Omental fat pad (tissue), 4 donors: Measurements from ENCODE around the gene CCDC27. TPM values are rescaled to one million over a fixed set of nuclear protein-coding genes. Genes with fewer than 3 reads are reported as not detected.

Experiments
- ATAC-seq: fragments of 150-250 bp; one replicate; pipeline ENCODE4 v1.9.1; 2016; ENCODE audit warnings: mild to moderate bottlenecking, moderate library complexity; ENCODE audit not compliant: low FRiP score
- DNase-seq: peaks from one replicate; pipeline ENCODE4 v3.0.0-alpha.2; 2019; ENCODE audit warnings: low spot score
- total RNA-seq, 4 donors: library from RNA; depleted of rRNA; stranded (reverse); fragments of >200 nt; gene quantifications; one replicate each; pipeline ENCODE4 v1.1.0, GENCODE V29; 2016
- TF ChIP-seq, protein P1 (sequence below), 3 donors: fragments of 450-650 bp; IDR thresholded peaks; one replicate each; pipeline ENCODE4 v1.5.1; 2016 to 2017; ENCODE audit warnings: antibody characterized with exemption in 3 of 3, mild to moderate bottlenecking in 3 of 3, moderate library complexity in 2 of 3

Gene CCDC27
- total RNA-seq, 4 donors from 2014 or later, result not detected

GRCh38 chr1:3736131-3736561 lies 16.1 kb upstream of the CCDC27 start:
- TF ChIP-seq, protein P1, sequence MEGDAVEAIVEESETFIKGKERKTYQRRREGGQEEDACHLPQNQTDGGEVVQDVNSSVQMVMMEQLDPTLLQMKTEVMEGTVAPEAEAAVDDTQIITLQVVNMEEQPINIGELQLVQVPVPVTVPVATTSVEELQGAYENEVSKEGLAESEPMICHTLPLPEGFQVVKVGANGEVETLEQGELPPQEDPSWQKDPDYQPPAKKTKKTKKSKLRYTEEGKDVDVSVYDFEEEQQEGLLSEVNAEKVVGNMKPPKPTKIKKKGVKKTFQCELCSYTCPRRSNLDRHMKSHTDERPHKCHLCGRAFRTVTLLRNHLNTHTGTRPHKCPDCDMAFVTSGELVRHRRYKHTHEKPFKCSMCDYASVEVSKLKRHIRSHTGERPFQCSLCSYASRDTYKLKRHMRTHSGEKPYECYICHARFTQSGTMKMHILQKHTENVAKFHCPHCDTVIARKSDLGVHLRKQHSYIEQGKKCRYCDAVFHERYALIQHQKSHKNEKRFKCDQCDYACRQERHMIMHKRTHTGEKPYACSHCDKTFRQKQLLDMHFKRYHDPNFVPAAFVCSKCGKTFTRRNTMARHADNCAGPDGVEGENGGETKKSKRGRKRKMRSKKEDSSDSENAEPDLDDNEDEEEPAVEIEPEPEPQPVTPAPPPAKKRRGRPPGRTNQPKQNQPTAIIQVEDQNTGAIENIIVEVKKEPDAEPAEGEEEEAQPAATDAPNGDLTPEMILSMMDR (IDR thresholded peaks at IDR 0.05), result no peak
- ATAC-seq (no peak), DNase-seq (no peak)

DNA sequence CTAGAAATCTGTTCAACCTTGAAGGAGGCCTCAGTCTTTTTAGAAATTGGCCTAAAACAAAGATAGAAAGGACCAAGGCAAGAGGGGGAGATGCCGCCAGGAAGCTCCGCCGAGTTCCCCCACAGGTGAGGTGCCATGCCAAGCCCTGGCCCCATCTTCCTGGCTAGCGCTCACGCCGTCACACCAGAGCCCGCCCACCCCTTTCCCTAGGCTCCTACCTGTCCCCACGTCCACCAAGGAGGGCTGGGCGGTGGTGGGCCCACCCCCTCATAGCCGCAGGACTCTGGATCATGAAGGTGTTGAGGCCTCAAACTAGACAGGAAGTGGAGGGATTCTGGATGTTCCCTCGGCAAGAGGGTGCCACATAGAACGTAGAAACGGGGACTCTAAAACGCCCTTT lies 15.5 kb upstream of the CCDC27 start:
- ATAC-seq (no peak), DNase-seq (no peak)
- TF ChIP-seq, protein P1 (IDR thresholded peaks at IDR 0.05), result no peak

GRCh38 chr1:3738943-3739342 lies 13.3 kb upstream of the CCDC27 start:
- ATAC-seq (no peak), DNase-seq (no peak)
- TF ChIP-seq, protein P1 (IDR thresholded peaks at IDR 0.05), result no peak

DNA sequence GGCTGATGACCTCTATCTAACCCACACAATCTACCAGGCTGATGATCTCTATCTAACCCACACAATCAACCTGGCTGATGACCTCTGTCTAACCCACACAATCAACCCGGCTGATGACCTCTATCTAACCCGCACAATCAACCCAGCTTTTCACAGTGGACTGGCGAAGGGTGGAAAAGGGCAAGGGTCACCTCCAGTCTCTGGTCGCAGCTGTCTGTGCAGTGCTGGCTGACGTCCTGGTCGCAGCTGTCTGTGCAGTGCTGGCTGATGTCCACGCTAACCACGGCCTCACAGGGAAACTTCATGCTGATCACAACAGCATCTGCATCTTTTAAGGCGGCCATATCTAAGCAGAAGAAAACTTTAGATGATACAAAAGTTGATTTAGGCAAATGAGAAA lies 12.2 kb upstream of the CCDC27 start:
- TF ChIP-seq, protein P1 (IDR thresholded peaks at IDR 0.05), result no peak
- ATAC-seq (no peak), DNase-seq (no peak)

GRCh38 chr1:3740752-3741151 lies 11.5 kb upstream of the CCDC27 start:
- no peak for DNase-seq
- no peak for ATAC-seq
- TF ChIP-seq, protein P1 (IDR thresholded peaks at IDR 0.05), result no peak

- DNase-seq (no peak), ATAC-seq (no peak)
- TF ChIP-seq, protein P1 (IDR thresholded peaks at IDR 0.05), result no peak
Measured at GRCh38 chr1:3741566-3742438, 10.4 kb upstream of the CCDC27 start.
